ENCODE measurements around the gene HMG20A.
"Not testable (repeated sequence)": the region's sequence is repeated elsewhere in the genome, so short reads cannot be mapped to it uniquely, and the experiment has no call there.

The HMG20A gene

DNA sequence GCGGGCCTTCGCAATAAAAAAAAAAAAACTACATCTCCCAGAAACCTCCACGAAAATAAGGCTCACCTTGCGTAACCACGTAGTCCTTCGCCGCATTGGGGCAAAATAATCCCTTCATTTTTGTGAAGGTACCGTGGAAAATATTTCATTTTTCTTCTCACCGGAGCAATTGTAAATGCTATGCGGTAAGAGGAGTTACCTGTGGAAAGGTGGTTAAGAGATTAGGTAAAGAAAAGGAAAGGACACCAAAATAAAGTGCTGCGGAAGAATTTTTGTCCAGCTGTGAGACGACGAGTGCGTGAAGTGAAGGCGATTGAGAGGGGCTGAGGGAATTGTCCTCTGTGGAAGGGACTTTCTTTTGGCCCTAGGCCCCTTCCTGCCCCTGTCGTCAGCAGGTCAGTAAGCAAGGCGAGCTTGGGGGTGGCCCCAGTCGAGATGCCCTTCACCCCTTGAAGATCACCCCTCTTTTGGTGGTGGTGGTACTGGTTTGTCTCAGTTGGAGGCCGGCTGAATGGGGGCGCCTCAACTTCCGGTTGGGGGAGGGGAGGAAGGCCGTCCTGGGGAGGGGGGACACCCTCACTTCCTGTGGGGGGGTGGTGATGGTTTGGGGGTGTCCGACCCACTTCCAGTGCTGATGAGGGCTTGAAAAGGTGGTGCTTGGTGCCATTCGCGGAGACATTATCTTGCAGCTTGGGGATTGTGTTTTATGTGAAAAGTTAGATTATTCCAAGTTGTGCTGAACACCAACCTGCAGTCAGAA is at the start of gene HMG20A:
TSS of gene HMG20A (plus strand) at position 279 of the 760 bp plus-strand sequence. CDS start 37,520 bp downstream, outside the sequence.
- peak; percentile 81 for DNase-seq

GRCh38 chr15:77371850-77372563 is 48.7 kb upstream of the HMG20A start:
- DNase-seq, result no peak

- DNase-seq, result no peak
These were observed 47.2 kb upstream of the HMG20A start for GRCh38 chr15:77373441-77373840.

- DNase-seq, result no peak
These were observed 45.6 kb upstream of the HMG20A start for GRCh38 chr15:77375133-77375532.

- DNase-seq, result no peak
These were observed 43.9 kb upstream of the HMG20A start for GRCh38 chr15:77376770-77377169.

GRCh38 chr15:77380033-77380432 is 40.7 kb upstream of the HMG20A start:
- no peak for DNase-seq

DNA sequence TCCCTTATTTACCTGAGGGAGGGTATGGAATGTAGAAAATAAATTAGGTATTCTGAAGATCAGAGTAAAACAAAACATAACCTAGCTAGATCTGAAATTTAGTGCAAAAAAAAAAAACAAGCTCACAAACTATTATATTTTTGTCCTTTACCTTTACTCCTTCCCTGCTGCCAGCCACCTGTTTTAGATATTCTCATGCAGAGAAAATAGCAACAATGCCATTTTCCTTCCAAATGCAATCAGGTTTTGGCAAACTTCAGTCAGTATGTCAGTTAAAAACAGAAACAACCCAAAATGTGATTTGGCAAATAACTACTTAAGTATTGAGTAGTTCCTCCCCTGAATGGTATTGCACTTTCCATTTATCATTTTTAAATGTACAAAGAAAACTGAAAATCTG is 36.6 kb upstream of the HMG20A start:
- no peak for DNase-seq

GRCh38 chr15:77384589-77385359 is 35.9 kb upstream of the HMG20A start:
- no peak for DNase-seq

DNA sequence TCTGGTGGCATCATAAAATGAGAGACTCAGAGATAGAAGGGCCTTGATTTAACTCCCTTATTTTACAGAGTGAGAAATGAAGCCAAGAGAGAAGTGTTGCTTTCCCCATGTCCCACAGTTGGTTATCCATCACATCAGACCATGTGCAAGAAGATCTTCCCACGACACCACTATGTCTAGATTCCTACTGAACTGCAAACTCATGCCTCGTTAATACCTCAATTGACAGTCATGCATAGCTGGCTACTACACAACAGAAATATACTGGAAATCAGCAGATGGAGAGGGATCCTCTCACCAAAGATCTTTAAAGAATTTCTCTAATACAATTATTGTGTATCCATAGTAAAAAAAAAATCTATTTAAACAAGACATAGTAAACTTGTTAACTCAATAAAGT is 34.1 kb upstream of the HMG20A start:
- DNase-seq, result no peak

GRCh38 chr15:77387365-77388105 is 33.2 kb upstream of the HMG20A start:
- DNase-seq, result no peak

- no peak for DNase-seq
These were observed 29.2 kb upstream of the HMG20A start for GRCh38 chr15:77391372-77391951.

DNA sequence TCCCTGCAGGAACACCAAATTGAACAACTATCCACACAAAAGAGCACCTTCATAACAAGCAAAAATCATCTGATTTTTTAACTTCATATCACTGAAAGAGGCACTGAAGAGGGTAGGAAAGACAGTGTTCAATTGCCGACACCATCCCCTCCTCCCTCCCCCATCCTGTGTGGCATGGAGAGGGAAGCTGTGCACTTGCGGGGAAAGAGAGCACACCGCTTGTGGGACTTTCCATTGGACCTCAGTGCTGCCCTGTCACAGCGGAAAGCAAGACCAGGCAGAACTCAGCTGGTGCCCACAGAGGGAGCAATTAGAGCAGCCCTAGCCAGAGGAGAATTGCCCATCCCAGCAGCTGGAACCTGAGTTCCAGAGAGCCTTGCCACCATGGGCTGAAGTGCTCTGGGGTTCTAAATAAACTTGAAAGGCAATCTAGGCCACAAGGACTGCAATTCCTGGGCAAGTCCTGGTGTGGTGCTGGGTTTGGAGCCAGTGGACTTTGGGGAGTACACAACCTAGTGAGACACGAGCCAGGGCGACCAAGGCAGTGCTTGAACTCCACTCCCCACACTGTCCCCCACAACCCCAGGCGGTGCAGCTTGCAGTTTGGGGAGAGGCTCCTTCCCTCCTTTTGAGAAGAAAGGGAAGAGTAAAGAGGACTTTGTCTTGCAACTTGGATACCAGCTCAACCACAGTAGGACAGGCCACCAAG is 27.8 kb upstream of the HMG20A start:
- no peak for DNase-seq

DNA sequence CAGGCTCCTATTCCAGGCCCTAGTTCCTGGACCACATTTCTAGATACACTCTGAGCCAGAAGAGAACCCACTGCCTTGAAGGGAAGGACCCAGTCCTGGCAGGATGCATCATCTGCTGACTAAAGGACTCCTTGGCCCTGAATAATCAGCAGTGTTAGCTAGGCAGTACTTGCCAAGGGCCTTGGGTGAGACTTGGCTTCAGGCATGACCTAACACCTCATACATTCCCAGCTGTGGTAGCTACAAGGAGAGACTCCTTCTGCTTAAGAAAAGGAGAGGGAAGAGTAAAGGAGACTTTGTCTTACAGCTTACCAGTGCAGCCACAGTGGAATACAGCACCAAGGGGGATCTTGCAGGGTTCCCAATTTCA is 27.2 kb upstream of the HMG20A start:
- DNase-seq, result no peak

- no peak for DNase-seq
These were observed 25.5 kb upstream of the HMG20A start for GRCh38 chr15:77395013-77395774.

DNA sequence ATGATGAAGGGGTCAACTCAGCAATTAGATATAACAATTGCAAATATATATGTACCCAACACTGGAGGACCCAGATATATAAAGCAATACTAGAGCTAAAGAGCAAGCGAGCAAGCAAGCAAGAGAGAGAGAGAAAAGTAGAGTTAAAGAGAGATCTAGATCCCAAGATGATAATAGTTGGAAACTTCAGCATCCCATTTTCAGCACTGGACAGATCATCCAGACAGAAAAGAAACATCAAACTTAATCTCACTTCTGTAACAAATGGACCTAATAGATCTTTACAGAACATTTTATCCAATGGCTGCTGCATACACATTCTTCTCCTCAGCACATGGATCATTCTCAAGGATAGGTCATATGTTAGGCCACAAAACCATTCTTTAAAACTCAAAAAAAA is 24.0 kb upstream of the HMG20A start:
- DNase-seq, result no peak

GRCh38 chr15:77398927-77399326 is 21.8 kb upstream of the HMG20A start:
- no peak for DNase-seq

DNA sequence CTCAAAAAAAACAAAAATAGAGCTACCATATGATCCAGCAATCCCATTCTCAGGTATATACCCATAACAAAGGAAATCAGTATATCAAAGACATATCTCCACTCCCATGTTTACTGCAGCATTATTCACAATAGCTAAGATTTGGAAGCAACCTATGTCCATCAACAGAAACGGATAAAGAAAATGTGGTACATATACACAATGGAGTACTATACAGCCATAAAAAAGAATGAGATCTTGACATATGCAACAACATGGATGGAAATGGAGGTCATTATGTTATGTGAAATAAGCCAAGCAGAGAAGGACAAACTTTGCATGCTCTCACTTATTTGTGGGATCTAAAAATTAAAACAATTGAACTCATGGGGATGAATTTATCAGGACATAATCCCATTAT is 20.4 kb upstream of the HMG20A start:
- DNase-seq, result no peak

DNA sequence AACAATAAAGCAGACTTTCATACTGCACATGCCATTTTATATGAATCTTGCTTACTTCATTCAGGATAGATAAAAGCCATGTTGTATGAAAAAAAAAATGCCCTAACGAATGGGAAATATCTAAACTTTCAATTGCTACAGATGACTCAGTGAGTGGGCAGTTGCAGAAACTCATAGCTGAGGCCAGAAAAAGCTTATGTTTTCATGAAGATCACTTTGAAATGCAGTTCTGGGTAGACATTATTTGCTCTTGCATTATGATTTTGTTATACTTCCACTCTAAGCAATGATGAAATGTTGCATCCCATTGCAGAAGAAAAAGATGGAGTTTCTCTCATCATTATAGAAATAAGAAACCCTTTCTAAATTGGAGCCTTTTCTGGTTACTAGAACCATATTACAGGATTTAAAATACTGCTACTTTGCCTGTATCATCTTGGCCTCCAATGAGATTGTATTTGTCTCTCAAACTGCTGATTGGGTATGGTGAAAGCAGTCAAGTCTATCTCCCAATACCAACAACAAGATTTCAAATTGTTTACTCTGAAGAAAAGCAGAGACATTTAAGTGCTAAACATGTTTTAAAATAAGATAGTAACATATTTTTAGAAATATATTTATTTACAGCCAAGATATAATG is 17.8 kb upstream of the HMG20A start:
- no peak for DNase-seq

DNA sequence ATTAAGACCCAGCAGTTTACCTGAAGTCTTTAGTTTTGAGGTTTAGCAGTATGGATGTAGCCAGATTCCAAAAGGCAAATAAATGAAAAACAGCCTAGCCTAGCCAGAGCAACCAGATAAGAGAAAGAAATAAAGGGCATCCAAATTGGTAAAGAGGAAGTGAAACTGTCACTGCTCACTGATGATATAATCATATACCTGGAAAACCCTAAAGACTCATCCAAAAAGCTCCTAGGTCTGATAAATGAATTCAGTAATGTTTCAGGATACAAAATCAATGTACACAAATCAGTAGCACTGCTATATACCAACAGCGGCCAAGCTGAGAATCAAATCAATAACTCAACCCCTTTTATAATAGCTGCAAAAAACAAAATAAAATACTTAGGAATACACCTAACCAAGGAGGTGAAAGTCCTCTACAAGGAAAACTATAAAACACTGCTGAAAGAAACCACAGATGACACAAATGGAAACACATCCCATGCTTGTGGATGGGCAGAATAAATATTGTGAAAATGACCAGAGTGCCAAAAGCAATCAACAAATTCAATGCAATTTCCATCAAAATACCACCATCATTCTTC is 14.4 kb upstream of the HMG20A start:
- DNase-seq, result not testable (repeated sequence)

- no peak for DNase-seq
These were observed 13.8 kb upstream of the HMG20A start for GRCh38 chr15:77406846-77407245.
